GM19351 (cell line): ENCODE measurements around the gene OR10A3.
A peak's percentile ranks its signal among the peaks of the same experiment; 100 is the strongest.

Source experiments
- ATAC-seq: cut with Tn5 transposase; IDR thresholded peaks from one replicate; pipeline ENCODE4 v1.9.1; 2021; ENCODE audit warnings: mild to moderate bottlenecking, moderate library complexity; ENCODE audit not compliant: unreplicated experiment

Gene OR10A3

DNA sequence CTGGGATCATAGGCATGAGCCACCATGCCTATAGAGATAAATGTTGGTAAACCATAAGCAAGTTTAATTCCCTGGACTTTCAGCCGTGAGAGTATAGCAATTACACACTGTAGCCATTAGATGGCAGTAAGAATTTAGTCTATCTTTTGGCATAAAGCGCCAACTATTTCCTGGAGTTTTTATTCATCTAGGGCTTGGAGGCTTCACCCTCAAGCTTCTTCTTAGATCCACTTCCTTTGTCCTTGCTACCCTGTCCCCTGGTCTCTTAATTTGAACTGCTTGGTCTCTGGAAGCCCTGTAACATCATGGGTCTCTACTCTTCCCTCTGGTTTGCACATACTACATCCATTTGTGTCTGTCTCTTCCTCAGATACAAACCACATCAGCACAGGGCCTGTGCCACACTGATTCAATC is 48.7 kb downstream of the OR10A3 start:
- peak; percentile 63 for ATAC-seq

DNA sequence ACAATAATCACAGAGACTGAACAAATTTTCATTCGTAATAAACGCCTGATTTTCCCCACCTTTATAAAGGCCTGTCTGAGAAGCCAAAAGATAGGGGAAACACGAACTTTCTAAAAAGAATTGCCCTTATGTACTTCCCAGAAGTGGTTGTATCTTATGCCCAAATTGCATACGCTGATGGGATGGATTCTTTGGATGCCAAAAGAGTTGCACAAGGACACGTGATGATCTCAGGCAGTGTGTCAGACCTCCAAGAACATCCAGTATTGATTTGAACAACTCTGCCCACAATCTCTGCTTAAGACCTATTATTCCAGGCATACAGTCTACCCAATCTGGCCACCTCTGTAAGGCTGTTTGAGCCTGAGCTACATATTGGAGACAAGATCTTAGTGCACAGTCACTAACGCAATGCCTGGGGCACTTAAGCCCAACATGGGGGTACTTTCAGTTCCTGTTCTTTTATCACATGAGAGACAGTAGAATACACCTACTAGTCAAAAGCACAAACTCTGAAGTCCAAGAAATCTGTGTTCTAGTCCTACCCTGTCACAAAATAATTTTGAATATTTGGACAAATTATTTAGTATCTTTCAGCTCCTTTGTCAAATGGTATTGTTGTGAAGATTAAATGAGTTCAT is 49.3 kb downstream of the OR10A3 start:
- ATAC-seq, result peak; percentile 56

DNA sequence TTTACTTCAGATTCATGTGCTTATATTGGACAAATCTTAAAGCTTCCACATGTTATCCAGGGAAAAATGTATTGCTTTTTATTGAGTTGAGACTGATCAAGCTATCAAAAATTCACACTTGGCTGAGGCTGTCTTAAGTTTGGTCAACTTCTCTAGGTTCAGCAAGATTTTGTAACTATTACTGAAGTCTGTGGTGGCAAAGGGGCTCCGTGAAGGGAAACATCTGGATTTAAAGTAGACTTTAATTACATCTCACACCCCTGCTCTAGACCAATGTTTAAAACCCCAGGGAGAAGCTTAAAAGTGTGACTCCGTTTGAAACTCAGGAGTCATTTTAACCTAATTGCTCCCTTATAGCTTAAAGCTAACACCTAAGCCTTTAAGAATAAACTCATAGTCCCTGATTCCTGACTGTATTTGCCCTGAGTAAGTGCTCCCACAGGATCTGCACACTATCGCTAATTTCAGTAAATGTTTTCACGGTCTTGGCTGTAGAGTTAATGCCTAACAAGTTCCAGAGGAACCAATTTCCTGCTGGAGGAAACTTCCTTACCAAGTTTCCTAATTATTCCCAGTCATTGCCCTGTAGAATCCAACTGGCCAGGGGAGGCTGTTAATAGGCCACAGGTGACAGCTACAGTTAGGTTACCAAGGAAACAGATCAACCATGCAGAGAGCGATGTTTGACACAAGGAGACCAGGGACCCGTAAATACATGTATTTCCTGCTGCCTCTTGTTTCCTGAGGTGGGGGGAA is 50.9 kb downstream of the OR10A3 start:
- peak; percentile 43 for ATAC-seq

DNA sequence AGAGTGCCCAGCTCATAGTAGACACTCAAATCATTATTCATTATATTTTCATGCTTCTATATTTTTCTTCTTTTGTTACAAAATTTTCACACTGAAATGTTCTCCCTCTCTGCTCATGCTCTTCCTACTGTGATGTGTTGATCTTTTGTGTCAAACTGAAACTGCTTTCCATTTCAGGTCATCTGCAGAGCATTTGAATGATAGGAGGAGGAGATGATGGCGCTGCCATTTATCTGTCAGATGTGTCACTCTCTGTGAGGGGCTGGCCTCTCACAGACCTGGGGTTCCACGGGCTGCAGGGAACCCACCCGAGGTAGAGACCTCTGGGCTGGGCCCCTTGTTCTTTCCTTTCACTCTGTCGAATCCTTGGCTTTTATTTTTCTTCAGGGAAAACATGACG is 51.5 kb downstream of the OR10A3 start:
- ATAC-seq, result peak; percentile 43
